H1 (cell line): ENCODE data around the gene TRAF1. TPM values are rescaled to one million over a fixed set of nuclear protein-coding genes. Genes with fewer than 3 reads are reported as not detected.

Experiments used
- BRCA1 ChIP-seq: IDR thresholded peaks from 2 replicates; pipeline ENCODE4 v1.6.1; 2012; ENCODE audit warnings: low read depth, low read length, improper control_type of control experiment
- CHD1 ChIP-seq: IDR thresholded peaks from 2 replicates; pipeline ENCODE4 v1.6.1; 2012; ENCODE audit warnings: low read depth, low read length, improper control_type of control experiment
- CTBP2 ChIP-seq: IDR thresholded peaks from 2 replicates; pipeline ENCODE4 v1.7.0; 2011; ENCODE audit warnings: borderline replicate concordance, mild to moderate bottlenecking, moderate library complexity, mixed read lengths, low read length; ENCODE audit not compliant: insufficient read depth, insufficient read length
- E2F6 ChIP-seq: IDR thresholded peaks from 2 replicates; pipeline ENCODE4 v1.6.1; 2012; ENCODE audit warnings: inconsistent platforms
- EGR1 ChIP-seq: IDR thresholded peaks from 2 replicates; pipeline ENCODE4 v1.6.1; 2011; ENCODE audit warnings: low read depth, low read length, borderline replicate concordance
- EP300 ChIP-seq, 2 experiments: IDR thresholded peaks; 1 replicate in 1 of 2; 2 replicates in 1 of 2; pipeline ENCODE4 v1.6.1; 2011 to 2012; ENCODE audit warnings: low read depth in 2 of 2, low read length in 2 of 2, mild to moderate bottlenecking in 2 of 2, borderline replicate concordance in 1 of 2, inconsistent platforms in 1 of 2, moderate library complexity in 1 of 2
- EZH2 ChIP-seq: fragments of 200-600 bp; sonication (generic); IDR thresholded peaks from 2 replicates; pipeline ENCODE4 v1.7.1; 2012; ENCODE audit warnings: low read depth, mild to moderate bottlenecking, moderate library complexity, low read length, inconsistent platforms; ENCODE audit not compliant: severe bottlenecking
- GABPA ChIP-seq: IDR thresholded peaks from 2 replicates; pipeline ENCODE4 v1.6.1; 2011; ENCODE audit warnings: mild to moderate bottlenecking, low read length, moderate library complexity, borderline replicate concordance; ENCODE audit not compliant: insufficient read depth
- GTF2F1 ChIP-seq: IDR thresholded peaks from 2 replicates; pipeline ENCODE4 v1.6.1; 2012; ENCODE audit warnings: low read depth, low read length, improper control_type of control experiment, borderline replicate concordance
- HDAC6 ChIP-seq: IDR thresholded peaks from one replicate; pipeline ENCODE4 v1.7.1; 2012; ENCODE audit warnings: low read depth, mild to moderate bottlenecking, inconsistent platforms, low read length, moderate library complexity
- JUN ChIP-seq: IDR thresholded peaks from 2 replicates; pipeline ENCODE4 v1.6.1; 2011; ENCODE audit warnings: low read depth, mild to moderate bottlenecking, improper control_type of control experiment, low read length
- KDM4A ChIP-seq: IDR thresholded peaks from one replicate; pipeline ENCODE4 v1.7.1; 2012; ENCODE audit warnings: low read depth, mild to moderate bottlenecking, moderate library complexity, low read length, inconsistent platforms; ENCODE audit not compliant: severe bottlenecking
- MAFK ChIP-seq: IDR thresholded peaks from 2 replicates; pipeline ENCODE4 v1.6.1; 2012; ENCODE audit warnings: low read depth, mild to moderate bottlenecking, improper control_type of control experiment, low read length
- POU5F1 ChIP-seq: IDR thresholded peaks from 2 replicates; pipeline ENCODE4 v1.6.1; 2011; ENCODE audit warnings: low read depth, mild to moderate bottlenecking, low read length, moderate library complexity
- RFX5 ChIP-seq: IDR thresholded peaks from 2 replicates; pipeline ENCODE4 v1.6.1; 2011; ENCODE audit warnings: low read depth, low read length, improper control_type of control experiment, borderline replicate concordance
- SIX5 ChIP-seq: IDR thresholded peaks from 2 replicates; pipeline ENCODE4 v1.6.1; 2011; ENCODE audit warnings: mild to moderate bottlenecking, low read depth, low read length
- SP2 ChIP-seq: IDR thresholded peaks from 2 replicates; pipeline ENCODE4 v1.6.1; 2012; ENCODE audit warnings: mild to moderate bottlenecking, low read length, inconsistent platforms
- SRF ChIP-seq: IDR thresholded peaks from 2 replicates; pipeline ENCODE4 v1.6.1; 2011; ENCODE audit warnings: mild to moderate bottlenecking, low read depth, low read length, moderate library complexity
- TAF7 ChIP-seq: optimal IDR thresholded peaks from 2 replicates; pipeline ENCODE3; 2011; ENCODE audit warnings: low read depth, mild to moderate bottlenecking, inconsistent platforms, low read length, moderate library complexity, borderline replicate concordance
- YY1 ChIP-seq: IDR thresholded peaks from 2 replicates; pipeline ENCODE4 v1.6.1; 2011; ENCODE audit warnings: low read depth, mild to moderate bottlenecking, low read length
- ZNF274 ChIP-seq: IDR thresholded peaks from 2 replicates; pipeline ENCODE4 v1.7.0; 2012; ENCODE audit warnings: low read length, borderline replicate concordance; ENCODE audit errors: extremely low read depth
- polyA plus RNA-seq, 7 experiments: library from polyadenylated mRNA; depleted of rRNA in 3 of 7; stranded (reverse) in 5 of 7; unstranded in 2 of 7; fragments of >200 nt in 5 of 7; fragments of 200-250 nt in 2 of 7; gene quantifications; 1 replicate in 5 of 7; 2 replicates in 1 of 7; 4 replicates in 1 of 7; pipeline versions ENCODE4 v1.2.1 to v1.2.3, GENCODE V29; 2011 to 2013; ENCODE audit warnings: missing spikeins in 2 of 7, mixed read lengths in 2 of 7
- total RNA-seq: library from RNA; stranded (reverse); fragmentation: NEBNext Ultra II Directional; extraction: Animal tissue kit (Norgen Biotek cat#: 25700); gene quantifications from 2 replicates; pipeline ENCODE4 v1.2.1, GENCODE V29; 2021
- TF ChIP-seq, protein P1 (sequence below): IDR thresholded peaks from 2 replicates; pipeline ENCODE4 v1.6.1; 2011; ENCODE audit warnings: low read length, improper control_type of control experiment

Gene TRAF1
- total and polyA plus RNA-seq, 2 of the 8 experiments (the other 6 are each of a cell fraction or from before 2014, with no cell fraction given) = 1.6 to 3.2 TPM

- TF ChIP-seq EGR1 = no peak
- TF ChIP-seq GABPA = 0 out of 2 replicates have a peak, but pooled peaks have one; percentile 39
- no peak for TF ChIP-seq EP300 (IDR thresholded peaks at IDR 0.05; ENCODE audit: borderline replicate concordance in 1 of 2, low read depth in 2 of 2, low read length in 2 of 2)
- no peak for TF ChIP-seq MAFK
- TF ChIP-seq YY1 = peak; percentile 36; the same call in 1 of the 2 replicates
- no peak for TF ChIP-seq SIX5
- no peak for TF ChIP-seq TAF7
- TF ChIP-seq HDAC6 = no peak
- TF ChIP-seq JUN = no peak
- TF ChIP-seq SRF = no peak
- TF ChIP-seq EZH2 = peak; percentile 24
- TF ChIP-seq GTF2F1 = no peak
- no peak for TF ChIP-seq E2F6
- no peak for TF ChIP-seq CTBP2
- no peak for TF ChIP-seq POU5F1
- no peak for TF ChIP-seq RFX5
- TF ChIP-seq CHD1 = no peak
- no peak for TF ChIP-seq SP2
- TF ChIP-seq, protein P1, sequence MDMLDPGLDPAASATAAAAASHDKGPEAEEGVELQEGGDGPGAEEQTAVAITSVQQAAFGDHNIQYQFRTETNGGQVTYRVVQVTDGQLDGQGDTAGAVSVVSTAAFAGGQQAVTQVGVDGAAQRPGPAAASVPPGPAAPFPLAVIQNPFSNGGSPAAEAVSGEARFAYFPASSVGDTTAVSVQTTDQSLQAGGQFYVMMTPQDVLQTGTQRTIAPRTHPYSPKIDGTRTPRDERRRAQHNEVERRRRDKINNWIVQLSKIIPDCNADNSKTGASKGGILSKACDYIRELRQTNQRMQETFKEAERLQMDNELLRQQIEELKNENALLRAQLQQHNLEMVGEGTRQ = no peak
- no peak for TF ChIP-seq ZNF274
- peak; percentile 39 for TF ChIP-seq KDM4A
- no peak for TF ChIP-seq BRCA1
These were observed 32.1 kb downstream of the TRAF1 start (continued) for GRCh38 chr9:120894321-120895148.
